Keratinocyte (primary cell): ENCODE data around the gene MYO1G. TPM values are rescaled to one million over a fixed set of nuclear protein-coding genes. Genes with fewer than 3 reads are reported as not detected.
A peak's percentile ranks its signal among the peaks of the same experiment; 100 is the strongest.

Source experiments
- DNase-seq: peaks from one replicate; pipeline ENCODE4 v3.0.0-alpha.2; 2011; ENCODE audit warnings: low read depth, missing footprints, low spot score
- FAIRE-seq: peaks from 2 replicates; lab custom pipeline; 2011; peaks lifted over from hg19 to GRCh38; lab: Jason Lieb, UNC
- H2AFZ ChIP-seq: 2 replicates; pipeline ENCODE4 v1.6.0; 2012; ENCODE audit warnings: low read length, control low read depth, inconsistent platforms; ENCODE audit not compliant: control insufficient read depth
- H3K27ac ChIP-seq: 2 replicates; pipeline ENCODE4 v1.5.1; 2011; ENCODE audit warnings: low read length; ENCODE audit not compliant: control insufficient read depth, insufficient read depth
- H3K27me3 ChIP-seq: 3 replicates; pipeline ENCODE4 v1.6.0; 2011; ENCODE audit warnings: low read length; ENCODE audit not compliant: control insufficient read depth, insufficient read depth; ENCODE audit errors: extremely low read depth
- H3K36me3 ChIP-seq, 2 experiments: 2 replicates in 1 of 2; 3 replicates in 1 of 2; pipeline ENCODE4 v1.5.1; 2011; ENCODE audit warnings: low read length in 2 of 2, mild to moderate bottlenecking in 1 of 2; ENCODE audit not compliant: control insufficient read depth in 2 of 2, insufficient read depth in 2 of 2; ENCODE audit errors: extremely low read depth in 1 of 2
- H3K4me1 ChIP-seq: 3 replicates; pipeline ENCODE4 v1.5.1; 2011; ENCODE audit warnings: low read length; ENCODE audit not compliant: control insufficient read depth, insufficient read depth; ENCODE audit errors: extremely low read depth
- H3K4me2 ChIP-seq: 3 replicates; pipeline ENCODE4 v1.6.0; 2011; ENCODE audit warnings: low read depth, low read length; ENCODE audit not compliant: control insufficient read depth, insufficient read depth; ENCODE audit errors: extremely low read depth
- H3K4me3 ChIP-seq, 3 experiments: fragments of 200-600 bp in 1 of 3; sonication (generic) in 1 of 3; 2 replicates in 2 of 3; 3 replicates in 1 of 3; pipeline ENCODE4 v1.5.1; 2011 to 2016; ENCODE audit warnings: low read length in 3 of 3, mild to moderate bottlenecking in 3 of 3, control low read depth in 2 of 3, inconsistent platforms in 1 of 3, low read depth in 1 of 3, mixed read lengths in 1 of 3, mixed run types in 1 of 3, moderate library complexity in 1 of 3; ENCODE audit not compliant: control insufficient read depth in 2 of 3, insufficient read depth in 2 of 3; ENCODE audit errors: extremely low read depth in 1 of 3
- H3K79me2 ChIP-seq: 2 replicates; pipeline ENCODE4 v1.6.0; 2012; ENCODE audit warnings: low read length; ENCODE audit not compliant: control insufficient read depth, insufficient read depth
- H3K9ac ChIP-seq: 3 replicates; pipeline ENCODE4 v1.6.0; 2011; ENCODE audit warnings: low read length; ENCODE audit not compliant: control insufficient read depth, insufficient read depth; ENCODE audit errors: extremely low read depth
- H3K9me1 ChIP-seq: 3 replicates; pipeline ENCODE4 v1.6.0; 2011; ENCODE audit warnings: low read length; ENCODE audit not compliant: control insufficient read depth, insufficient read depth; ENCODE audit errors: extremely low read depth
- H3K9me3 ChIP-seq: 2 replicates; pipeline ENCODE4 v1.5.1; 2012; ENCODE audit warnings: low read depth, low read length; ENCODE audit not compliant: control insufficient read depth
- H4K20me1 ChIP-seq: 3 replicates; pipeline ENCODE4 v1.6.0; 2011; ENCODE audit warnings: low read length; ENCODE audit not compliant: control insufficient read depth, insufficient read depth; ENCODE audit errors: extremely low read depth
- EZH2 ChIP-seq: IDR thresholded peaks from one replicate; pipeline ENCODE4 v1.6.1; 2012; ENCODE audit warnings: inconsistent platforms, mild to moderate bottlenecking, low read length, moderate library complexity
- dilution Hi-C: fragments of 300-500 bp; cut with MboI; formaldehyde crosslinking; loops from one replicate; pipeline ENCODE4 v1.7.0; 2020; ENCODE audit warnings: low sequenced_read_pairs; ENCODE audit not compliant: extremely low pct_ligation_motif_present
- polyA plus RNA-seq, 5 experiments: library from polyadenylated mRNA; depleted of rRNA in 3 of 5; stranded (reverse) in 3 of 5; stranded (forward) in 1 of 5; unstranded in 1 of 5; fragments of >200 nt; gene quantifications; 1 replicate in 1 of 5; 2 replicates in 3 of 5; 3 replicates in 1 of 5; pipeline versions ENCODE4 v1.2.1 to v1.2.3, GENCODE V29; 2011 to 2012; ENCODE audit warnings: missing spikeins in 2 of 5, low read depth in 1 of 5, low replicate concordance in 1 of 5
- TF ChIP-seq, protein P1 (sequence below), 3 experiments: IDR thresholded peaks in 1 of 3; conservative IDR thresholded peaks in 1 of 3; optimal IDR thresholded peaks in 1 of 3; 2 replicates in 2 of 3; 3 replicates in 1 of 3; pipeline versions ENCODE3 to v1.5.1; 2011; ENCODE audit warnings: low read length in 3 of 3, mild to moderate bottlenecking in 3 of 3, moderate library complexity in 2 of 3, control low read depth in 1 of 3, inconsistent platforms in 1 of 3; ENCODE audit not compliant: insufficient read depth in 2 of 3; ENCODE audit errors: extremely low read depth in 1 of 3

Gene MYO1G
- polyA plus RNA-seq, 1 donor (not counting 4 experiments of a cell fraction or from before 2014, with no cell fraction given): 0.03 TPM

DNA sequence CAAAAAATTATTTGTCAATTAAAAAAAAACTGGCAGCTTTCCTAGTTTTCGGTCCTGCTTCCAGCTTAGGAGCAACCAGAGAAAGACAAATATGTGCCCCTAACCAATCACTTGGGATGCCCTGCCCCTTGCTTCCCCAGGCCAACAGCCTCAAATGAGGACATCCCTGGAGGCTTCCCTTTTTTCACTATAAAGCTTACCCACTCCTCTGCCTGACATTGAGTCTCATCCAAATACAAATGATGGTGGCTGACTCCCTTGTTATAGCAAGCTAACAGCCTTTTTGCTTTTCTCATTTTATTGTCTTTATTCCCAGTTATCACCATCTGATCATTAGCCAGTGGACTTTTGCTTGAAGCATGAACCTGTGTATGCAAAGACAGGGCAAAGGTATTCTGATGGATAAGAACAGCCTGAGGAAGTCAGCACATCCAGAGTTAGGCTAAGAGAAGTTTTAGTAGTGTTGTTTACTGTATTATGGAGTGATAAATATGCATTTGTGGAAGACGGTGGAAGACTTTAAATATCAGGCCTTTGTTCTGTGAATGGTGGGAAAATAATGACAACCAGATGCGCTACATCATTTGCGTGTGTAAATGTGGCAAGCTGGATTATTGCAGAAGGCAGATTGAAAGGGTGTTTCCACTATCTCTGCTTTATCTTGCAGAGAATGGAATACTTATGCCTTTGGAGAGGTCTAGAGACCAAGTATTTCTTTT, 19.5 kb upstream of the MYO1G start:
- FAIRE-seq (no peak), DNase-seq (no peak)
- Histone ChIP-seq H3K9me3 (no peaks in the 10 kb centered on the region), H2AFZ (no peak overlapping the region), H3K4me3 (no peak overlapping the region), H3K4me2 (peak overlapping the region; percentile 53), H3K27ac (no peak overlapping the region), H3K4me1 (peaks cover 23% of the 10 kb centered on the region), H3K9ac (no peak overlapping the region), H3K36me3 (peaks cover 0 to 1% of the 10 kb centered on the region in 2 experiments), H3K27me3 (no peaks in the 10 kb centered on the region), H3K9me1 (no peaks in the 10 kb centered on the region), H4K20me1 (no peaks in the 10 kb centered on the region), H3K79me2 (peaks cover 20% of the 10 kb centered on the region)
- TF ChIP-seq EZH2: no peak
- TF ChIP-seq, protein P1, sequence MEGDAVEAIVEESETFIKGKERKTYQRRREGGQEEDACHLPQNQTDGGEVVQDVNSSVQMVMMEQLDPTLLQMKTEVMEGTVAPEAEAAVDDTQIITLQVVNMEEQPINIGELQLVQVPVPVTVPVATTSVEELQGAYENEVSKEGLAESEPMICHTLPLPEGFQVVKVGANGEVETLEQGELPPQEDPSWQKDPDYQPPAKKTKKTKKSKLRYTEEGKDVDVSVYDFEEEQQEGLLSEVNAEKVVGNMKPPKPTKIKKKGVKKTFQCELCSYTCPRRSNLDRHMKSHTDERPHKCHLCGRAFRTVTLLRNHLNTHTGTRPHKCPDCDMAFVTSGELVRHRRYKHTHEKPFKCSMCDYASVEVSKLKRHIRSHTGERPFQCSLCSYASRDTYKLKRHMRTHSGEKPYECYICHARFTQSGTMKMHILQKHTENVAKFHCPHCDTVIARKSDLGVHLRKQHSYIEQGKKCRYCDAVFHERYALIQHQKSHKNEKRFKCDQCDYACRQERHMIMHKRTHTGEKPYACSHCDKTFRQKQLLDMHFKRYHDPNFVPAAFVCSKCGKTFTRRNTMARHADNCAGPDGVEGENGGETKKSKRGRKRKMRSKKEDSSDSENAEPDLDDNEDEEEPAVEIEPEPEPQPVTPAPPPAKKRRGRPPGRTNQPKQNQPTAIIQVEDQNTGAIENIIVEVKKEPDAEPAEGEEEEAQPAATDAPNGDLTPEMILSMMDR (optimal IDR thresholded peaks at IDR 0.05 in 1 of 3, IDR thresholded peaks at IDR 0.05 in 1 of 3, conservative IDR thresholded peaks at IDR 0.05 in 1 of 3; ENCODE audit: extremely low read depth in 1 of 3, insufficient read depth in 2 of 3, low read length in 3 of 3): no peak
- dilution Hi-C loops: no loop called here

DNA sequence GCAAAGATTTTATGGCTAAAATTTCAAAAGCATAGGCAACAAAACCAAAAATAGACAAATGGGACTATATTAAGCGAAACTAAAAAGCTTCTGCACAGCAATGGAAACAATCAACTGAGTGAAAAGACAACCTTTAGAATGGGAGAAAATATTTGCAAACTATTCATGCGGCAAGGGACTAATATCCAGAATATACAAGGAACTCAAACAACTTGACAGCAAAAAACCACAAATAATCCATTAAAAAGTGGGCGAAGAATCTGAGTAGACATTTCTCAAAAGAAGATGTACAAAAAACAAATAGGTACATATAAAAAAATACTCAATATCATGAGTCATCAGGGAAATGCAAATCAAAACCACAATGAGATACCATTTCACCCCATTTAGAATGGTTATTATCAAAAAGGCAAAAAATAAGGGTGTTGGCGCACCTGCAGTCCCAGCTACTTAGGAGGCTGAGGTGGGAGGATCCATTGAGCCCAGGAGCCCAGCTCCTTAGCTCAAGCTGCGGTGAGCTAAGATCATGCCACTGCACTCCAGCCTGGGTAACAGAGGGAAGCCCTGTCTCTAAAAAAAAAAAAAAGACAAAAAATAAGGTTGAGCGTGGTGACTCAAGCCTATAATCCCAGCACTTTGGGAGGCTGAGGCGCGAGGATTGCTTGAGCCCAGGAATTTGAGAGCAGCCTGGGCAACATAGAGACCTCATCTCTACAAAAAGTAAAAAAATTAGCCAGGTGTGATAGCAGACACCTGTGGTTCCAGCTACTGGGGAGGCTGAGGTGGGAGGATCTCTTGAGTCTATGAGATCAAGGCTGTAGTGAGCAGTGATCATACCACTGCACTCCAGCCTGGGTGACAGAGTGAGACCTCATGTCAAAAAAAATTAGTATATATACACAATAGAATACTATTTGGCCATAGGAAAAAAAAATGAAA, 17.0 kb upstream of the MYO1G start:
- Histone ChIP-seq H3K9ac (no peak overlapping the region), H3K4me2 (no peak overlapping the region), H3K27ac (no peak overlapping the region), H3K36me3 (no peaks in the 10 kb centered on the region), H3K27me3 (no peaks in the 10 kb centered on the region), H3K9me1 (no peaks in the 10 kb centered on the region), H3K9me3 (no peaks in the 10 kb centered on the region), H3K4me3 (no peak overlapping the region), H4K20me1 (no peaks in the 10 kb centered on the region), H3K79me2 (peaks cover 5% of the 10 kb centered on the region), H3K4me1 (peaks cover 9% of the 10 kb centered on the region), H2AFZ (no peak overlapping the region)
- FAIRE-seq: no peak
- dilution Hi-C loops: no loop called here
- TF ChIP-seq EZH2: no peak
- TF ChIP-seq, protein P1 (optimal IDR thresholded peaks at IDR 0.05 in 1 of 3, IDR thresholded peaks at IDR 0.05 in 1 of 3, conservative IDR thresholded peaks at IDR 0.05 in 1 of 3; ENCODE audit: extremely low read depth in 1 of 3, insufficient read depth in 2 of 3, low read length in 3 of 3): no peak
- DNase-seq: no peak
